OCI-LY1 (cell line): ENCODE measurements around the gene VAV2.

Experiments used
- H2AFZ ChIP-seq: fragments of 200-600 bp; sonication (generic), shearing (Covaris generic); 2 replicates; pipeline ENCODE4 v1.6.0; 2014; ENCODE audit warnings: antibody characterized with exemption, mild to moderate bottlenecking, low read length
- H3F3A ChIP-seq: fragments of 200-600 bp; sonication (generic), shearing (Covaris generic); 2 replicates; pipeline ENCODE4 v1.6.0; 2014; ENCODE audit warnings: mild to moderate bottlenecking, antibody characterized with exemption, low read length, moderate library complexity; ENCODE audit not compliant: insufficient read depth
- H3K27ac ChIP-seq: fragments of 200-600 bp; sonication (generic); 2 replicates; pipeline ENCODE4 v1.5.1; 2014; ENCODE audit warnings: low read length, mixed run types, mild to moderate bottlenecking, low read depth; ENCODE audit not compliant: poor library complexity, severe bottlenecking
- H3K27me3 ChIP-seq: fragments of 200-600 bp; sonication (generic); 2 replicates; pipeline ENCODE4 v1.6.0; 2014; ENCODE audit warnings: antibody characterized with exemption, mild to moderate bottlenecking, low read length, moderate library complexity; ENCODE audit not compliant: insufficient read depth
- H3K36me3 ChIP-seq: fragments of 200-600 bp; sonication (generic); 2 replicates; pipeline ENCODE4 v1.6.1; 2014; ENCODE audit warnings: mild to moderate bottlenecking, antibody characterized with exemption, low read length, moderate library complexity, mixed read lengths; ENCODE audit not compliant: insufficient read depth
- H3K4me1 ChIP-seq: fragments of 200-600 bp; sonication (generic); 2 replicates; pipeline ENCODE4 v1.5.1; 2014; ENCODE audit warnings: mild to moderate bottlenecking, low read length, moderate library complexity; ENCODE audit not compliant: insufficient read depth, severe bottlenecking
- H3K4me2 ChIP-seq: fragments of 200-600 bp; sonication (generic), shearing (Covaris generic); 2 replicates; pipeline ENCODE4 v1.6.1; 2014; ENCODE audit warnings: low read length
- H3K4me3 ChIP-seq: fragments of 200-600 bp; sonication (generic); 2 replicates; pipeline ENCODE4 v1.5.1; 2014; ENCODE audit warnings: low read length, low read depth, mild to moderate bottlenecking, mixed read lengths; ENCODE audit not compliant: poor library complexity, severe bottlenecking
- H3K79me2 ChIP-seq: fragments of 200-600 bp; shearing (Covaris generic); 2 replicates; pipeline ENCODE4 v1.6.1; 2016; ENCODE audit warnings: mixed run types, low read length, mixed read lengths; ENCODE audit not compliant: insufficient read depth
- H3K9ac ChIP-seq: fragments of 200-600 bp; sonication (generic), shearing (Covaris generic); 2 replicates; pipeline ENCODE4 v1.6.1; 2014; ENCODE audit warnings: mild to moderate bottlenecking, low read length, mixed read lengths
- H3K9me2 ChIP-seq: fragments of 200-600 bp; sonication (generic), shearing (Covaris generic); 2 replicates; pipeline ENCODE4 v1.6.1; 2014; ENCODE audit warnings: low read depth, mild to moderate bottlenecking, low read length, mixed read lengths
- H3K9me3 ChIP-seq: fragments of 200-600 bp; shearing (Covaris generic); 2 replicates; pipeline ENCODE4 v1.6.1; 2014; ENCODE audit warnings: low read length, mixed read lengths
- H4K20me1 ChIP-seq: fragments of 200-600 bp; sonication (generic), shearing (Covaris generic); 2 replicates; pipeline ENCODE4 v1.6.0; 2016; ENCODE audit warnings: mild to moderate bottlenecking, low read length; ENCODE audit not compliant: insufficient read depth
- EZH2 ChIP-seq: fragments of 200-600 bp; sonication (generic), shearing (Covaris generic); IDR thresholded peaks from 2 replicates; pipeline ENCODE4 v1.8.0; 2017; ENCODE audit warnings: borderline replicate concordance, mixed run types, mild to moderate bottlenecking, antibody characterized with exemption, low read length, moderate library complexity, mixed read lengths
- TF ChIP-seq, protein P1 (sequence below): fragments of 200-600 bp; sonication (generic), shearing (Covaris generic); IDR thresholded peaks from 2 replicates; pipeline ENCODE4 v1.5.1; 2017; ENCODE audit warnings: mild to moderate bottlenecking, antibody characterized with exemption, low read length, moderate library complexity, mixed read lengths

The VAV2 gene

DNA sequence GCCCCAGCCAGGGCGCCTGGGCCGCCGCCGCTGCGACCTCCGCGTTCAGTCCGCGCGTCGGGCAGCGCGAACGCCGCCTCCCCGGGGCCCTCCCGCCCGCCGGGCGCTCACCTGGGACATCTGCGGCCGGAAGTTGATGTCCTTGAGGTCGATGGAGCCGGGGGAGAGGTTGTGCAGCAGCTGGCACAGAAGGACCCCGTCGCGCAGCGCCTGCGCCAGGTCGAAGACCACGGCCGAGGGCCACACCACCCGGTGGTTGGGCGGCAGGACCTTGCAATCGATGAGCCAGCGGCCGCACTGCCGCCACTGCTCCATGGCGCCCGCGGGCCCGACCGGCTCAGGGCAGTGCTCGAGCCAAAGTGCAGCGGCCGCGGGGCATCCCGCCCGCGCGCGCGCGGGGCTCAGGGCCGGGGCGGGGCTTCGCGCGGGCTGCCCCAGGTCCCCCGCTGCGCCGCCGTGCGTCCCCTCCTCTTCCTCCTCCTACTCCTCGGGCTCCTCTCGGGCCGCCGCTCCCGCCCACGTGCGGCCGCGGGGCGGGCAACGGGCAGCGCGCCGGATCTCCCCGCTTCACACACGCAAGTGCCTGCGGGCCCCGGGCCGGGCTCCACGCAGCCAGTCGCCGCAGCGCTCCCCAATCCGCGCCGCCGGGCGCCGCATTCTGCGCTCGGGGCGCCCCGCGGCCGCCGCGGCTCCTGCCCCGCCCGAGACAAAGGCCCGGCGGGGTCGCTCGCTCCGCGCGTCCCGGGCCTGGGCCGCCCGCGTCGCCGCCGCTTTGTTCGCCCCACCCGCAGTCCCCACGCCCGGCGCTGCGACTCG lies at the start of gene VAV2:
VAV2 (minus strand) TSS at position 361 of the 816 bp plus-strand sequence; CDS start at position 315, 46 bp downstream.
- H3K27ac ChIP-seq = no peak within 1 kb of the TSS
- peaks cover 6% of the 10 kb centered on the region for H3K4me1 ChIP-seq

GRCh38 chr9:134041649-134041962 lies 49.5 kb upstream of the VAV2 start:
- H3F3A ChIP-seq = no peaks in the 10 kb centered on the region
- H3K9ac ChIP-seq = no peak overlapping the region
- H4K20me1 ChIP-seq = no peaks in the 10 kb centered on the region
- no peaks in the 10 kb centered on the region for H3K27me3 ChIP-seq
- H3K9me2 ChIP-seq = no peaks in the 10 kb centered on the region
- peaks cover 7% of the 10 kb centered on the region for H3K36me3 ChIP-seq
- H3K4me3 ChIP-seq = no peak overlapping the region
- H2AFZ ChIP-seq = no peak overlapping the region
- no peaks in the 10 kb centered on the region for H3K9me3 ChIP-seq
- no peaks in the 10 kb centered on the region for H3K4me1 ChIP-seq
- H3K79me2 ChIP-seq = no peaks in the 10 kb centered on the region
- no peak overlapping the region for H3K27ac ChIP-seq
- no peak overlapping the region for H3K4me2 ChIP-seq
- no peak for TF ChIP-seq EZH2
- TF ChIP-seq, protein P1, sequence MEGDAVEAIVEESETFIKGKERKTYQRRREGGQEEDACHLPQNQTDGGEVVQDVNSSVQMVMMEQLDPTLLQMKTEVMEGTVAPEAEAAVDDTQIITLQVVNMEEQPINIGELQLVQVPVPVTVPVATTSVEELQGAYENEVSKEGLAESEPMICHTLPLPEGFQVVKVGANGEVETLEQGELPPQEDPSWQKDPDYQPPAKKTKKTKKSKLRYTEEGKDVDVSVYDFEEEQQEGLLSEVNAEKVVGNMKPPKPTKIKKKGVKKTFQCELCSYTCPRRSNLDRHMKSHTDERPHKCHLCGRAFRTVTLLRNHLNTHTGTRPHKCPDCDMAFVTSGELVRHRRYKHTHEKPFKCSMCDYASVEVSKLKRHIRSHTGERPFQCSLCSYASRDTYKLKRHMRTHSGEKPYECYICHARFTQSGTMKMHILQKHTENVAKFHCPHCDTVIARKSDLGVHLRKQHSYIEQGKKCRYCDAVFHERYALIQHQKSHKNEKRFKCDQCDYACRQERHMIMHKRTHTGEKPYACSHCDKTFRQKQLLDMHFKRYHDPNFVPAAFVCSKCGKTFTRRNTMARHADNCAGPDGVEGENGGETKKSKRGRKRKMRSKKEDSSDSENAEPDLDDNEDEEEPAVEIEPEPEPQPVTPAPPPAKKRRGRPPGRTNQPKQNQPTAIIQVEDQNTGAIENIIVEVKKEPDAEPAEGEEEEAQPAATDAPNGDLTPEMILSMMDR = no peak

More for the DNA sequence above, at the start of gene VAV2:
- H3K9ac ChIP-seq = peak within 1 kb of the TSS; percentile 58
- no peaks in the 10 kb centered on the region for H3K27me3 ChIP-seq
- H3K36me3 ChIP-seq = no peaks in the 10 kb centered on the region
- H3K9me2 ChIP-seq = no peaks in the 10 kb centered on the region
- no peak within 1 kb of the TSS for H2AFZ ChIP-seq
- H4K20me1 ChIP-seq = no peaks in the 10 kb centered on the region
- H3K4me3 ChIP-seq = peak within 1 kb of the TSS; percentile 62
- no peak for TF ChIP-seq EZH2
- TF ChIP-seq, protein P1 = no peak
- no peaks in the 10 kb centered on the region for H3F3A ChIP-seq
- peak within 1 kb of the TSS; percentile 74 for H3K4me2 ChIP-seq
- H3K79me2 ChIP-seq = no peaks in the 10 kb centered on the region
- H3K9me3 ChIP-seq = no peaks in the 10 kb centered on the region

DNA sequence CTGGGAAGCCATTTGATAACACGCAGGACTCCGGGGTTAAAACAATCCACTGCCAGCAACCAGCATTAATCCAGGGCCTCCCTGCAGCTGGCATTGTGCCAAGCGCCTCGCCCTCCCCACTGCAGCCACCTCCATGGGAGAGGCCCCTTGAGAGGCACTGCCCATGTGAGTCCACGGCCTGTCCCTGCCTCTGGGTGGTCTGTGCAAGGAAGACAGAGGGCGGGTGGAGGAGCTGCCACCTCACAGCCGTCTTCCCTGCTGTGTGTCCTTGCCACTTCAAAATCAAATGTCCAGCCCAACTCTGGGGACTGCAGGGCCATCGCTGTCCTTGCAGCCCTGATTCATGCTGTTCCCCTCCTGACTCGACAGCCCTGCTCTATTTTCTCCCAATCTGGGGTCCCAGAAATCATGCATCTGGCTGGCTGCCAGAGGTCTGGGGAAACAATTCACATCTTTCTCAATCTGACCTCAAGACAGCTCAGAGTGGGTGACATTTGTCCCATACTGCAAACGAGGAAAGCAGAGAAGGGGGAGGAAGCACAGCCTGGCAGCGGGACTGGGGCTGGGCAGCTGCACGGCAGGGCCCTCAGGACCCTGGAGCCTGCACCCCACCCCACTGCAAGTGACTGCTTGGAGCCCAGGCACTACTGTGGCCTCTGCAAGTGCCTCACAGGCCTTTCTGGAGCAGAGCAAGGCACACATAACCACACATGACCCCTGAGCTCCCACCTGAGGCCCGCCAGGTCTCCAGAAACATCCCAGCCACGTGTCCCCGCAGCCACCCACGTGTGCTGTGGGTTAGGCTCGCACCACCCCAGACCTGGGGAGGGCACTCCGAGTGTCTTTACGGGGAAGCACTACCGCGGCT lies 48.9 kb upstream of the VAV2 start:
- Histone ChIP-seq H3K27me3 (no peaks in the 10 kb centered on the region), H2AFZ (no peak overlapping the region)
- TF ChIP-seq, protein P1 = no peak

More for the DNA sequence above, 48.9 kb upstream of the VAV2 start:
- Histone ChIP-seq H3K9me2 (no peaks in the 10 kb centered on the region), H3K4me2 (no peak overlapping the region), H3K79me2 (no peaks in the 10 kb centered on the region), H3K9me3 (no peaks in the 10 kb centered on the region), H3K4me1 (no peaks in the 10 kb centered on the region), H3F3A (no peaks in the 10 kb centered on the region), H3K36me3 (peaks cover 7% of the 10 kb centered on the region), H3K27ac (no peak overlapping the region), H3K9ac (no peak overlapping the region), H4K20me1 (no peaks in the 10 kb centered on the region), H3K4me3 (no peak overlapping the region)
